Neuronal stem cell (in vitro differentiated cells): ENCODE results near the gene SLIT3.
A peak's percentile ranks its signal among the peaks of the same experiment; 100 is the strongest.

ENCODE experiments used
- DNase-seq: peaks from one replicate; pipeline ENCODE4 v3.0.0-alpha.2; 2013; ENCODE audit warnings: low spot score
- H2AFZ ChIP-seq: one replicate; pipeline ENCODE4 v1.6.1; 2013; ENCODE audit warnings: mild to moderate bottlenecking, low read length, inconsistent platforms
- H2AK5ac ChIP-seq: 2 replicates; pipeline ENCODE4 v1.6.1; 2013; ENCODE audit warnings: low read depth, mild to moderate bottlenecking, inconsistent platforms, low read length, moderate library complexity, mixed read lengths
- H2BK120ac ChIP-seq: 2 replicates; pipeline ENCODE4 v1.6.1; 2013; ENCODE audit warnings: low read depth, mild to moderate bottlenecking, inconsistent platforms, low read length, moderate library complexity, mixed read lengths
- H2BK12ac ChIP-seq: one replicate; pipeline ENCODE4 v1.6.1; 2013; ENCODE audit warnings: low read length, inconsistent platforms
- H2BK15ac ChIP-seq: 2 replicates; pipeline ENCODE4 v1.6.1; 2013; ENCODE audit warnings: mild to moderate bottlenecking, low read length, inconsistent platforms, mixed read lengths
- H2BK5ac ChIP-seq: one replicate; pipeline ENCODE4 v1.6.1; 2013; ENCODE audit warnings: inconsistent platforms, mild to moderate bottlenecking, low read length, moderate library complexity
- H3K14ac ChIP-seq: one replicate; pipeline ENCODE4 v1.6.1; 2013; ENCODE audit warnings: low read length, inconsistent platforms
- H3K18ac ChIP-seq: 2 replicates; pipeline ENCODE4 v1.6.1; 2013; ENCODE audit warnings: low read length, inconsistent platforms
- H3K23ac ChIP-seq: 2 replicates; pipeline ENCODE4 v1.6.1; 2013; ENCODE audit warnings: low read depth, mild to moderate bottlenecking, mixed read lengths, low read length, inconsistent platforms; ENCODE audit not compliant: poor library complexity
- H3K27ac ChIP-seq: replicated peaks from 3 replicates; pipeline ENCODE4 v1.5.1; 2013; ENCODE audit warnings: low read length, inconsistent platforms
- H3K27me3 ChIP-seq, 3 experiments: 2 replicates each; pipeline ENCODE4 v1.6.1; 2013; ENCODE audit warnings: low read length in 3 of 3, mild to moderate bottlenecking in 2 of 3, inconsistent platforms in 1 of 3, low read depth in 1 of 3, mixed read lengths in 1 of 3, moderate library complexity in 1 of 3; ENCODE audit not compliant: control insufficient read depth in 3 of 3, insufficient read depth in 3 of 3
- H3K36me3 ChIP-seq, 2 donors: replicated peaks in 1 of 2; 2 replicates each; pipeline ENCODE4 v1.6.1; 2013; ENCODE audit warnings: low read length in 2 of 2; ENCODE audit not compliant: control insufficient read depth in 2 of 2, insufficient read depth in 2 of 2
- H3K4ac ChIP-seq: 2 replicates; pipeline ENCODE4 v1.6.1; 2013; ENCODE audit warnings: inconsistent platforms, mild to moderate bottlenecking, low read length, moderate library complexity
- H3K4me1 ChIP-seq, 2 donors: 1 replicate in 1 of 2; 2 replicates in 1 of 2; pipeline ENCODE4 v1.6.1; 2013; ENCODE audit warnings: low read length in 2 of 2, low read depth in 1 of 2; ENCODE audit not compliant: control insufficient read depth in 2 of 2, insufficient read depth in 1 of 2
- H3K4me2 ChIP-seq: one replicate; pipeline ENCODE4 v1.6.1; 2013; ENCODE audit warnings: mild to moderate bottlenecking, low read length, inconsistent platforms; ENCODE audit not compliant: insufficient read depth, poor library complexity, severe bottlenecking
- H3K4me3 ChIP-seq, 2 donors: 2 replicates each; pipeline ENCODE4 v1.5.1; 2013; ENCODE audit warnings: low read length in 2 of 2, mild to moderate bottlenecking in 2 of 2, inconsistent platforms in 1 of 2, moderate library complexity in 1 of 2
- H3K79me1 ChIP-seq: one replicate; pipeline ENCODE4 v1.6.1; 2013; ENCODE audit warnings: low read depth, mild to moderate bottlenecking, inconsistent platforms, low read length, moderate library complexity
- H3K9ac ChIP-seq: one replicate; pipeline ENCODE4 v1.6.1; 2013; ENCODE audit warnings: mild to moderate bottlenecking, low read depth, low read length, inconsistent platforms; ENCODE audit not compliant: poor library complexity
- H3K9me3 ChIP-seq, 2 donors: replicated peaks in 1 of 2; 2 replicates each; pipeline versions ENCODE3 to v1.6.1; 2013; ENCODE audit warnings: low read length in 2 of 2, mild to moderate bottlenecking in 2 of 2, inconsistent platforms in 1 of 2, low read depth in 1 of 2, mixed read lengths in 1 of 2, moderate library complexity in 1 of 2; ENCODE audit not compliant: control insufficient read depth in 2 of 2, insufficient read depth in 1 of 2
- H4K8ac ChIP-seq: one replicate; pipeline ENCODE4 v1.6.1; 2013; ENCODE audit warnings: low read depth, mild to moderate bottlenecking, inconsistent platforms, low read length, moderate library complexity
- H4K91ac ChIP-seq: one replicate; pipeline ENCODE4 v1.6.1; 2013; ENCODE audit warnings: low read length, low read depth, mild to moderate bottlenecking, inconsistent platforms; ENCODE audit not compliant: poor library complexity
- WGBS, 2 donors: extraction: QIAGEN DNeasy Blood & Tissue Kit; methylation state at CpG; one replicate each; pipeline ENCODE4 v1.1.7; 2013; ENCODE audit warnings: missing lambda C conversion rate in 2 of 2, mixed read lengths in 1 of 2; ENCODE audit not compliant: insufficient read length in 2 of 2, insufficient replicate concordance in 1 of 2; ENCODE audit errors: extremely low coverage in 2 of 2; 5-methylcytosine and 5-hydroxymethylcytosine counted together

Gene SLIT3

GRCh38 chr5:168908207-168908606 lies 392.7 kb downstream of the SLIT3 start:
- Histone ChIP-seq H3K23ac (peak overlapping the region; percentile 17), H4K91ac (no peak overlapping the region), H3K36me3 (no peaks in the 10 kb centered on the region), H2BK12ac (no peak overlapping the region), H2AK5ac (no peak overlapping the region), H3K9ac (no peak overlapping the region), H3K79me1 (no peaks in the 10 kb centered on the region), H3K4me2 (no peak overlapping the region), H2BK15ac (no peak overlapping the region), H4K8ac (no peak overlapping the region), H2BK5ac (no peak overlapping the region), H3K27ac (no peak overlapping the region), H3K18ac (no peak overlapping the region), H3K4ac (no peak overlapping the region), H2BK120ac (no peak overlapping the region), H3K27me3 (peaks cover 0 to 3% (median 0%) of the 10 kb centered on the region in 3 experiments), H3K4me1 (peaks cover 2 to 4% of the 10 kb centered on the region in 2 donors), H2AFZ (no peak overlapping the region), H3K9me3 (no peaks in the 10 kb centered on the region), H3K4me3 (no peak overlapping the region), H3K14ac (no peak overlapping the region)
- no CpG with 5 or more reads among the region's 9 CpGs for WGBS, 2 donors
- DNase-seq = no peak

GRCh38 chr5:168903061-168903460 lies 397.9 kb downstream of the SLIT3 start:
- Histone ChIP-seq H2BK15ac (no peak overlapping the region), H3K27ac (no peak overlapping the region), H3K9ac (no peak overlapping the region), H4K8ac (no peak overlapping the region), H2AFZ (no peak overlapping the region), H3K9me3 (no peaks in the 10 kb centered on the region), H3K4me1 (peaks cover 0 to 7% of the 10 kb centered on the region in 2 donors), H3K4me2 (no peak overlapping the region), H2AK5ac (no peak overlapping the region), H2BK120ac (no peak overlapping the region), H4K91ac (no peak overlapping the region), H3K4me3 (no peak overlapping the region), H3K79me1 (no peaks in the 10 kb centered on the region), H3K18ac (no peak overlapping the region), H2BK5ac (no peak overlapping the region), H3K27me3 (no peaks in the 10 kb centered on the region), H2BK12ac (no peak overlapping the region), H3K4ac (no peak overlapping the region), H3K36me3 (no peaks in the 10 kb centered on the region), H3K23ac (no peak overlapping the region), H3K14ac (no peak overlapping the region)
- no peak for DNase-seq
- no CpG with 5 or more reads among the region's 2 CpGs for WGBS, 2 donors

- no peak overlapping the region for H4K8ac ChIP-seq
- H2AFZ ChIP-seq = no peak overlapping the region
- H2AK5ac ChIP-seq = no peak overlapping the region
- no peak overlapping the region for H3K27ac ChIP-seq
- H3K4me2 ChIP-seq = no peak overlapping the region
- no peak overlapping the region for H3K4me3 ChIP-seq
- no peak overlapping the region for H3K9ac ChIP-seq
- no peaks in the 10 kb centered on the region for H3K79me1 ChIP-seq
- no peak overlapping the region for H4K91ac ChIP-seq
- no peaks in the 10 kb centered on the region for H3K27me3 ChIP-seq
- peaks cover 2 to 18% of the 10 kb centered on the region in 2 donors for H3K4me1 ChIP-seq
- no CpG with 5 or more reads among the region's 3 CpGs for WGBS, 2 donors
- DNase-seq = no peak
- no peak overlapping the region for H2BK120ac ChIP-seq
- no peak overlapping the region for H2BK12ac ChIP-seq
- no peak overlapping the region for H3K18ac ChIP-seq
- no peak overlapping the region for H2BK5ac ChIP-seq
- H2BK15ac ChIP-seq = no peak overlapping the region
- no peaks in the 10 kb centered on the region for H3K9me3 ChIP-seq
- H3K36me3 ChIP-seq = no peaks in the 10 kb centered on the region
- no peak overlapping the region for H3K23ac ChIP-seq
- H3K4ac ChIP-seq = no peak overlapping the region
- no peak overlapping the region for H3K14ac ChIP-seq
Observed at GRCh38 chr5:168899673-168900072, 401.3 kb downstream of the SLIT3 start.

GRCh38 chr5:168899264-168899663 lies 401.7 kb downstream of the SLIT3 start:
- WGBS, 2 donors = no CpG with 5 or more reads among the region's 4 CpGs

More at GRCh38 chr5:168899264-168899663, 401.7 kb downstream of the SLIT3 start:
- H3K4me2 ChIP-seq = no peak overlapping the region
- H4K91ac ChIP-seq = no peak overlapping the region
- H3K18ac ChIP-seq = no peak overlapping the region
- no peak overlapping the region for H3K4me3 ChIP-seq
- H2AFZ ChIP-seq = no peak overlapping the region
- no peak overlapping the region for H3K4ac ChIP-seq
- no peak overlapping the region for H2BK12ac ChIP-seq
- H3K79me1 ChIP-seq = no peaks in the 10 kb centered on the region
- DNase-seq = no peak
- H3K4me1 ChIP-seq = peaks cover 2 to 18% of the 10 kb centered on the region in 2 donors
- no peaks in the 10 kb centered on the region for H3K27me3 ChIP-seq
- no peak overlapping the region for H2BK15ac ChIP-seq
- H2AK5ac ChIP-seq = no peak overlapping the region
- H3K27ac ChIP-seq = no peak overlapping the region
- no peaks in the 10 kb centered on the region for H3K36me3 ChIP-seq
- H3K9ac ChIP-seq = no peak overlapping the region
- no peak overlapping the region for H3K23ac ChIP-seq
- H3K9me3 ChIP-seq = no peaks in the 10 kb centered on the region
- H3K14ac ChIP-seq = no peak overlapping the region
- no peak overlapping the region for H2BK5ac ChIP-seq
- no peak overlapping the region for H2BK120ac ChIP-seq
- H4K8ac ChIP-seq = no peak overlapping the region
